ENCODE measurements around the gene METTL22. TPM values are rescaled to one million over a fixed set of nuclear protein-coding genes. Genes with fewer than 3 reads are reported as not detected.

Gene METTL22
- total and polyA plus RNA-seq, 2 donors (not counting 1 experiment from before 2014, with no cell fraction given) = 49.5 to 62.9 TPM

DNA sequence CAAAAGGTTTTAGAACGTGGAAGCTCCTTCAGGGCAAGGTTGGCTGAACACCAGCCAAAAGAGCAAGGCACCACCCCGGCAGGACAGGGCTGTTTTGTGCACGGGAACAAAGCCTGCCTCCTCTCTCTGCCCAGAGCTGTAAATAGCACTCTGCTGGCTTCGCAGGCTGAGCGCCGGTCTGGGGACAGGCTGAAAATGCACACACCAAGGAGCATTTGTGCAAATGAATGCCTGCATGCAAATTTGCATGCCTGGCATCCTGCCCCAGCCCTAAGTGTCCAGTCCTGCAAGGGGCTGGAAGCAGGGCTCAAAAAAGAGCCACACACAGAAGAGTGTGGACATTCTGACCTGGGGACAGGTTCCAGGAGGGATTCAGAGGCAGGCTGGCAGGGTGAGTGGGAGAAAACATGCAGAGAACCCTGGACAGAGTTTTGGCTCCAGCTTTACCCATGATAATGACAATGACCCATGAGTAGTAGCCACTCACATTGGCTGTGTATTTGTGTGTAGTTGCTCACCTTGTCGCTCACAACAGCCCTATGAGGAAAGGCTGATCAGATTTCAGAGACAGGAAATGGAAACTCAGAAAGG, 64.6 kb downstream of the METTL22 start:
- ChIA-PET POLR2A (no interaction called here), CTCF (no interaction called here)

DNA sequence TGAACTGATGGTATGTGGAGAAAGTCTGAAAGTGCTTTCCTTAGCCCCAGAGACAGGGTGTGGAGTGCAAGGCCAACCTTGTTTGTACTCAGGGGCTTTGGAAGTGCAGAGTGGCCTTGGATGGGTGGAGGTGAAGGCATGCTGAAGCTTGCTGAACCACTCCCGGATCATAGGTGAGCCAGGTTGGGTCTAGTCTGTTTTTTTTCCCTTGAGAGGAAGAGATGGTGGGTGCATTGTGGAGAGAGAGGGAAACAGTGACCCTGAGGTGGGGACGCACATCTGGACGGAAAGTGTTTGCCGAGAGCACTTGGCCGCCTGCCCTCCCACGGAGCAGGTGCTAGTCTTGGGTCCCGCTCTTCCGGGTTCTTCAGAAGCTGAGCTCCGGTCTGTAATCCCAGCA, 65.4 kb downstream of the METTL22 start:
- CTCF ChIA-PET = no interaction called here
- Mint-ChIP-seq H3K4me3 (no peak overlapping the region), H3K4me1 (peaks cover 18% of the 10 kb centered on the region), H3K9me3 (ENCODE audit: insufficient read depth) (peaks cover 7% of the 10 kb centered on the region), H3K27me3 (no peaks in the 10 kb centered on the region), H3K27ac (no peak overlapping the region)
- Histone ChIP-seq H3K9me3 (ENCODE audit: control extremely low read depth in 1 of 3, control insufficient read depth in 2 of 3, insufficient read depth in 1 of 3, low read length in 2 of 3) (peaks cover 0 to 18% (median 14%) of the 10 kb centered on the region in 3 donors), H2AFZ (ENCODE audit: insufficient read depth, low read depth, low read length, poor library complexity, severe bottlenecking) (no peak overlapping the region), H3K27ac (ENCODE audit: low read length in 2 of 2) (no peak overlapping the region), H3K9ac (ENCODE audit: low read length) (no peak overlapping the region), H3K4me3 (ENCODE audit: control extremely low read depth in 1 of 5, extremely low read depth in 1 of 5, insufficient read depth in 1 of 5, low read depth in 2 of 5, low read length in 4 of 5) (no peak overlapping the region), H3K27me3 (replicated peaks in 1 of 4; ENCODE audit: control extremely low read depth in 1 of 4, control insufficient read depth in 3 of 4, insufficient read depth in 4 of 4, low read length in 3 of 4) (no peaks in the 10 kb centered on the region), H3K79me2 (ENCODE audit: control insufficient read depth, insufficient read depth, low read length) (peaks cover 61% of the 10 kb centered on the region), H3K4me1 (ENCODE audit: control insufficient read depth in 2 of 2, insufficient read depth in 2 of 2, low read length in 2 of 2) (no peaks in the 10 kb centered on the region), H4K20me1 (ENCODE audit: control insufficient read depth, insufficient read depth, low read length, poor library complexity, severe bottlenecking) (peaks cover 26% of the 10 kb centered on the region), H3K36me3 (replicated peaks in 1 of 2; ENCODE audit: control extremely low read depth in 1 of 2, control insufficient read depth in 1 of 2, extremely low read depth in 1 of 2, insufficient read depth in 2 of 2, low read length in 1 of 2) (no peaks in the 10 kb centered on the region), H3K4me2 (replicated peaks; ENCODE audit: low read depth, low read length, poor library complexity, severe bottlenecking) (no peak overlapping the region)
- WGBS (ENCODE audit: insufficient coverage) = 99% methylated on average over 9 of the region's 9 CpGs
- DNase-seq (no peak), ATAC-seq (ENCODE audit: low read depth) (no peak)
- TF ChIP-seq EZH2 (IDR thresholded peaks at IDR 0.05; ENCODE audit: borderline replicate concordance, insufficient read depth, low read depth, low read length, poor library complexity, severe bottlenecking) = no peak
- no peak for TF ChIP-seq CTCF (IDR thresholded peaks at IDR 0.05)
- POLR2A ChIA-PET = interaction anchor here (0.7 kb wide), 1 partner anchor 84 kb away, joined by 4 read pairs; no protein-coding TSS in a partner anchor
- intact Hi-C loops (cut with micrococcal nuclease) = no loop called here

More for the DNA sequence above, 64.6 kb downstream of the METTL22 start:
- TF ChIP-seq EZH2 (IDR thresholded peaks at IDR 0.05; ENCODE audit: borderline replicate concordance, insufficient read depth, low read depth, low read length, poor library complexity, severe bottlenecking) = no peak
- no peak for TF ChIP-seq CTCF (IDR thresholded peaks at IDR 0.05)
- H3K4me2 ChIP-seq (replicated peaks; ENCODE audit: low read depth, low read length, poor library complexity, severe bottlenecking) = no peak overlapping the region
- intact Hi-C loops (cut with micrococcal nuclease) = no loop called here
- H3K79me2 ChIP-seq (ENCODE audit: control insufficient read depth, insufficient read depth, low read length) = peaks cover 67% of the 10 kb centered on the region
- H3K27me3 ChIP-seq (replicated peaks in 1 of 4; ENCODE audit: control extremely low read depth in 1 of 4, control insufficient read depth in 3 of 4, insufficient read depth in 4 of 4, low read length in 3 of 4) = no peaks in the 10 kb centered on the region
- no peak overlapping the region for H3K27ac ChIP-seq (ENCODE audit: low read length in 2 of 2)
- no peak for DNase-seq
- H3K4me1 ChIP-seq (ENCODE audit: control insufficient read depth in 2 of 2, insufficient read depth in 2 of 2, low read length in 2 of 2) = no peaks in the 10 kb centered on the region
- H4K20me1 ChIP-seq (ENCODE audit: control insufficient read depth, insufficient read depth, low read length, poor library complexity, severe bottlenecking) = peaks cover 26% of the 10 kb centered on the region
- H3K36me3 ChIP-seq (replicated peaks in 1 of 2; ENCODE audit: control extremely low read depth in 1 of 2, control insufficient read depth in 1 of 2, extremely low read depth in 1 of 2, insufficient read depth in 2 of 2, low read length in 1 of 2) = no peaks in the 10 kb centered on the region
- H3K4me3 ChIP-seq (ENCODE audit: control extremely low read depth in 1 of 5, extremely low read depth in 1 of 5, insufficient read depth in 1 of 5, low read depth in 2 of 5, low read length in 4 of 5) = no peak overlapping the region
- WGBS (ENCODE audit: insufficient coverage) = 59% methylated on average over 7 of the region's 7 CpGs
- no peak for ATAC-seq (ENCODE audit: low read depth)
- H3K9me3 ChIP-seq (ENCODE audit: control extremely low read depth in 1 of 3, control insufficient read depth in 2 of 3, insufficient read depth in 1 of 3, low read length in 2 of 3) = peaks cover 0 to 18% (median 14%) of the 10 kb centered on the region in 3 donors
- no peak overlapping the region for H3K27ac Mint-ChIP-seq
- no peak overlapping the region for H2AFZ ChIP-seq (ENCODE audit: insufficient read depth, low read depth, low read length, poor library complexity, severe bottlenecking)
- no peak overlapping the region for H3K4me3 Mint-ChIP-seq
- H3K27me3 Mint-ChIP-seq = no peaks in the 10 kb centered on the region
- H3K9me3 Mint-ChIP-seq (ENCODE audit: insufficient read depth) = peaks cover 7% of the 10 kb centered on the region
- H3K9ac ChIP-seq (ENCODE audit: low read length) = no peak overlapping the region
- H3K4me1 Mint-ChIP-seq = peaks cover 20% of the 10 kb centered on the region

All from B cell (primary cell).